K562 (cell line): ENCODE results near the gene CLIC1. TPM values are rescaled to one million over a fixed set of nuclear protein-coding genes. Genes with fewer than 3 reads are reported as not detected.

Experiments
- BACH1 ChIP-seq: fragments of 200-800 bp; sonication (Bioruptor generic); IDR thresholded peaks from 2 replicates; pipeline ENCODE4 v1.6.1; 2016; ENCODE audit warnings: missing genetic modification characterization, missing compliant biosample characterization
- BHLHE40 ChIP-seq: IDR thresholded peaks from 2 replicates; pipeline ENCODE4 v1.6.1; 2011; ENCODE audit warnings: low read length, improper control_type of control experiment
- CC2D1A ChIP-seq: fragments of 450-650 bp; IDR thresholded peaks from 2 replicates; pipeline ENCODE4 v1.6.1; 2017; ENCODE audit warnings: mild to moderate bottlenecking
- ETV1 ChIP-seq: fragments of 450-650 bp; conservative IDR thresholded peaks from 2 replicates; pipeline ENCODE4 v1.6.1; 2016; ENCODE audit warnings: missing genetic modification characterization, control low read depth, low read depth, missing compliant biosample characterization
- HDAC1 ChIP-seq, 2 experiments: fragments of 450-650 bp; IDR thresholded peaks; 2 replicates each; pipeline ENCODE4 v1.6.1; 2016 to 2017; ENCODE audit warnings: inconsistent platforms in 1 of 2, mild to moderate bottlenecking in 1 of 2, moderate library complexity in 1 of 2
- JUN ChIP-seq, 2 experiments: sonication (generic) in 1 of 2; formaldehyde crosslinking in 1 of 2; IDR thresholded peaks; 2 replicates each; pipeline versions ENCODE4 v1.6.1 to v1.8.0; 2012 to 2022; ENCODE audit warnings: borderline replicate concordance in 2 of 2, mild to moderate bottlenecking in 2 of 2, improper control_type of control experiment in 1 of 2, low read depth in 1 of 2, low read length in 1 of 2, missing genetic modification reagents in 1 of 2
- NKRF ChIP-seq: fragments of 450-650 bp; IDR thresholded peaks from 2 replicates; pipeline ENCODE4 v1.6.1; 2016; ENCODE audit warnings: borderline replicate concordance
- PKNOX1 ChIP-seq: fragments of 450-650 bp; IDR thresholded peaks from 2 replicates; pipeline ENCODE4 v1.6.1; 2016
- POLR2H ChIP-seq: IDR thresholded peaks from 2 replicates; pipeline ENCODE4 v1.6.1; 2016; ENCODE audit warnings: missing genetic modification characterization, low read depth, mild to moderate bottlenecking, control low read depth, missing compliant biosample characterization, moderate library complexity
- RAD51 ChIP-seq: fragments of 450-650 bp; IDR thresholded peaks from 2 replicates; pipeline ENCODE4 v1.7.1; 2016; ENCODE audit warnings: low read depth, mild to moderate bottlenecking, borderline replicate concordance
- RFX1 ChIP-seq: fragments of 450-650 bp; IDR thresholded peaks from 2 replicates; pipeline ENCODE4 v1.6.1; 2016; ENCODE audit warnings: mild to moderate bottlenecking, moderate library complexity
- RFX5 ChIP-seq: IDR thresholded peaks from 2 replicates; pipeline ENCODE4 v1.6.1; 2011; ENCODE audit warnings: low read depth, mild to moderate bottlenecking, improper control_type of control experiment, low read length
- SMC3 ChIP-seq: conservative IDR thresholded peaks from 2 replicates; pipeline ENCODE4 v1.6.1; 2011; ENCODE audit warnings: low read depth, low read length, improper control_type of control experiment; ENCODE audit not compliant: insufficient read depth
- STAT5A ChIP-seq: IDR thresholded peaks from 2 replicates; pipeline ENCODE4 v1.6.1; 2012; ENCODE audit warnings: low read length, inconsistent platforms, borderline replicate concordance
- ZC3H11A ChIP-seq: IDR thresholded peaks from 2 replicates; pipeline ENCODE4 v1.6.1; 2012; ENCODE audit warnings: low read depth, low read length, improper control_type of control experiment
- ZHX1 ChIP-seq: fragments of 150-350 bp; conservative IDR thresholded peaks from 2 replicates; pipeline ENCODE4 v1.6.1; 2014; ENCODE audit warnings: low read length
- ZNF512 ChIP-seq: IDR thresholded peaks from 2 replicates; pipeline ENCODE4 v1.6.1; 2016; ENCODE audit warnings: missing genetic modification characterization, missing compliant biosample characterization
- ZNF707 ChIP-seq: fragments of 250-450 bp; sonication (Bioruptor Pico); conservative IDR thresholded peaks from 2 replicates; pipeline ENCODE4 v1.8.0; 2022; ENCODE audit warnings: inconsistent platforms, mild to moderate bottlenecking, moderate library complexity
- ZNF830 ChIP-seq: fragments of 250-450 bp; sonication (Bioruptor Pico); IDR thresholded peaks from 2 replicates; pipeline ENCODE4 v1.5.0; 2021; ENCODE audit warnings: mild to moderate bottlenecking
- polyA plus RNA-seq, 8 experiments: library from polyadenylated mRNA; depleted of rRNA in 4 of 8; stranded (reverse) in 5 of 8; unstranded in 3 of 8; fragments of >200 nt; fragmentation: Nextera tagmentation in 2 of 8; fragmentation: Illumina TruSeq in 1 of 8; extraction: Ambion mirVana in 2 of 8; extraction: Trizol in 1 of 8; gene quantifications; 2 replicates each; pipeline versions ENCODE4 v1.2.1 to v1.2.3, GENCODE V29; 2011 to 2014; ENCODE audit warnings: inconsistent platforms in 1 of 8, missing spikeins in 1 of 8
- total RNA-seq, 7 experiments: library from RNA; depleted of rRNA in 6 of 7; stranded (reverse); fragments of >200 nt in 6 of 7; fragmentation: Illumina TruSeq in 2 of 7; extraction: Trizol in 2 of 7; gene quantifications; 2 replicates each; pipeline versions ENCODE4 v1.2.1 to v1.2.3, GENCODE V29; 2011 to 2021; ENCODE audit warnings: low replicate concordance in 1 of 7

CLIC1 gene
- total and polyA plus RNA-seq, 9 of the 15 experiments (the other 6 are each of a cell fraction or from before 2014, with no cell fraction given), result 1,267 to 2,419 (median 1,808) TPM

- TF ChIP-seq SMC3, result no peak; the same call in 1 of the 2 replicates
- TF ChIP-seq PKNOX1, result peak; percentile 65
- peak; percentile 62 for TF ChIP-seq ZC3H11A
- peak; percentile 87 for TF ChIP-seq ZNF512
- TF ChIP-seq HDAC1 (IDR thresholded peaks at IDR 0.05), result peak in 1 of 2 experiments; percentile 91; a peak in 2 of 4 replicates
- 0 out of 2 replicates have a peak, but pooled peaks have one; percentile 24 for TF ChIP-seq ZNF707 (CRISPR knock-in tag)
- peak; percentile 28; the same call in 1 of the 2 replicates for TF ChIP-seq RFX5
- TF ChIP-seq BACH1 (tag), result peak; percentile 60; the same call in 1 of the 2 replicates
- peak; percentile 23; the same call in 1 of the 2 replicates for TF ChIP-seq STAT5A
- TF ChIP-seq NKRF, result peak; percentile 87
- 0 out of 2 replicates have a peak, but pooled peaks have one; percentile 25 for TF ChIP-seq ZNF830
- peak; percentile 87 for TF ChIP-seq ETV1 (tag)
- peak; percentile 89 for TF ChIP-seq BHLHE40
- TF ChIP-seq POLR2H (tag), result peak; percentile 96
- no peak; the same call in 1 of the 2 replicates for TF ChIP-seq RAD51
- 0 out of 2 replicates have a peak, but pooled peaks have one; percentile 8 for TF ChIP-seq CC2D1A
- TF ChIP-seq RFX1, result no peak
- TF ChIP-seq ZHX1, result no peak
- peak; percentile 80 for TF ChIP-seq JUN (IDR thresholded peaks at IDR 0.05; ENCODE audit: borderline replicate concordance, low read depth, low read length)
- 0 out of 2 replicates have a peak, but pooled peaks have one; percentile 24 for TF ChIP-seq JUN (CRISPR knock-in tag; IDR thresholded peaks at IDR 0.05; ENCODE audit: borderline replicate concordance)
These were observed 33.3 kb downstream of the CLIC1 start, which contains the start of gene ABHD16A (continued) for GRCh38 chr6:31702819-31703716.
